ENCODE measurements around the gene NT5C1B.
A peak's percentile ranks its signal among the peaks of the same experiment; 100 is the strongest.

The NT5C1B gene

GRCh38 chr2:18525236-18525635 is 64.1 kb downstream of the NT5C1B start:
- DNase-seq (ENCODE audit: insufficient read length, low spot score) (no peak), FAIRE-seq (no peak)
- TF ChIP-seq POU2F2 (IDR thresholded peaks at IDR 0.05; ENCODE audit: low read depth, low read length) (no peak), PAX5 (IDR thresholded peaks at IDR 0.05; ENCODE audit: insufficient read depth, low read length, severe bottlenecking) (no peak), TAF1 (IDR thresholded peaks at IDR 0.05; ENCODE audit: low read depth, low read length) (no peak), POLR2A (IDR thresholded peaks at IDR 0.05; ENCODE audit: low read depth, low read length) (no peak), POLR2AphosphoS5 (IDR thresholded peaks at IDR 0.05; ENCODE audit: low read depth, low read length) (no peak), SPI1 (IDR thresholded peaks at IDR 0.05; ENCODE audit: low read depth, low read length) (no peak)

DNA sequence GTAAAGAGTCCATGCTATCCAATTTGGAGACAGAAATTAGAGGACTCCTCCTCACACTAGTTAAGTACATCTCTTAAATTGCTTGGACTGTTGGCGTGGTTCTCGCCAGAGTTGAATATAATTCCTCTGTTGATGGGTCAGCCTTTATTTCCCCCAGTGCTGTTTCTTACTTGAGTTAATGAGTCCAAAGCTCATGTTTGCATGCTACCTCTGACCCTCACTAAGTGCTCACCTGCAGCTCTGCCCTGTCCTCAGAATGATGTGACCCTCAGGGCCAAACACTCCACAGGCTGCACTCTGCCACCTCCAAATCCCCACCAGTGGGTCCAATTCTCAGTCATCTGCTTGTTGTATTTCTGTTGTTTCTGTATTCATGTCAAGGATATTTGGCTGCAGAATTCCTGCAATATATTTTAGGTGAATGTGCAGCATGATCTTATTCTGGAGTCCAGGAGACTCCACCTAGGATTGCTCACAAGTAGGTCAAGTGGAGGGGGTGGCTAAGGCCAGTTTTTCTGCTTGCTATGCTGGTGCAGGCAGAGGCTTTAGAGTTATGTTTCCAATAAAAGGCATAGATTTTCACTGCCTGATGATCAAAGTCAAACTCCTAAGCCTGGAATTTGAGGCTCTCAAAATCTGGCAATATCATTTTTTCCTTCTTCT is 66.8 kb downstream of the NT5C1B start:
- DNase-seq (ENCODE audit: insufficient read length, low spot score): no peak
- TF ChIP-seq POU2F2 (IDR thresholded peaks at IDR 0.05; ENCODE audit: low read depth, low read length) (no peak), POLR2AphosphoS5 (IDR thresholded peaks at IDR 0.05; ENCODE audit: low read depth, low read length) (no peak), POLR2A (IDR thresholded peaks at IDR 0.05; ENCODE audit: low read depth, low read length) (no peak), SPI1 (IDR thresholded peaks at IDR 0.05; ENCODE audit: low read depth, low read length) (no peak), PAX5 (IDR thresholded peaks at IDR 0.05; ENCODE audit: insufficient read depth, low read length, severe bottlenecking) (no peak), TAF1 (IDR thresholded peaks at IDR 0.05; ENCODE audit: low read depth, low read length) (no peak)
- no peak for FAIRE-seq

DNA sequence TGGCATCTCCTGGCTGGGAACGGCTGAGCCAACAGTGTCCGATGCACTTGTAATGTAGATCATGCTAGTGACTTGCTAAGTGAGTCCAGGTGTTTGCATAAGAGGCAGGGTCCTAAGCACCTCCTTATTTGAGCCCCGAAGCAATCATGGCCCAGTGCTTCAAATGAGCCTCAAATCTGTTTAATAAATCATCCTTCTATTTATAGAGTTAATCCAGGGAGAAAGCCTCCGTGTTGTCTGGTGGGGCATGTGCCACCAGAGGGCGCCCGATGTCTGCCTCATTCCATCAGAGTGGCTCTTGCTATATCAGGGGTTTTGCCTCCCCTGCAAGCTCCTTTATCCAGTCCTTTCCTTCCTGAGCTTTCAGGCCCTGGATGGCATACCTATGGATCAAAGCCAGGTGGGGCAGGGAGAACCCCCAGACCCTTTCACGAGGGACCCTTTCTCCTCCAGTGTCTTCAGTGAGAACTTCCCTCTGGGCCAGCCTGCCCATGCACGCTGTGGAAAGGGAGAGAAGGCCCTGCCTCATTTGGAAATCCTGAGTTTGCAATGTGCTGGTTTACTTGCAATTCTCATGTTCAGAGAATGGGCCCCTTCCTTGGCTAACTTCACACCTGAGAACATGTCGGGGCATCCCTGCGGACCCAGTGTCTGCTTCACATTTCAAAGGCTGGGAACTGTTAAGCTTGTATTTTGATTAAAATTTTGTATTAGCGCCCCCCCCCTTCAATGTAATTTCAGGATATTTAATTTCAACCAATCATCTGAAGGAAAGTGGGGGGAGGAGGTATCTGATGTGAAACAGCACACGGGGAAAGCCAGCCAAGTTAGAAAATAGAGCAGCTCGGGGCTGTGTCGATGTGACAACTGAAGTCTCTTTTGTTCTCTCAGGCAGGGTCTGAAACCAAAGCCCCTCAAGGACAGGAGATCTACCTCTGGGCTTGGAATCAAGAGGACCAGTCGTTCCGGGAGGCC is 68.6 kb downstream of the NT5C1B start:
- peak; percentile 50 for FAIRE-seq
- TF ChIP-seq PAX5 (IDR thresholded peaks at IDR 0.05; ENCODE audit: insufficient read depth, low read length, severe bottlenecking) (no peak), SPI1 (IDR thresholded peaks at IDR 0.05; ENCODE audit: low read depth, low read length) (no peak), TAF1 (IDR thresholded peaks at IDR 0.05; ENCODE audit: low read depth, low read length) (no peak), POLR2AphosphoS5 (IDR thresholded peaks at IDR 0.05; ENCODE audit: low read depth, low read length) (no peak), POLR2A (IDR thresholded peaks at IDR 0.05; ENCODE audit: low read depth, low read length) (no peak), POU2F2 (IDR thresholded peaks at IDR 0.05; ENCODE audit: low read depth, low read length) (no peak)
- peak; percentile 29 for DNase-seq (ENCODE audit: insufficient read length, low spot score)

DNA sequence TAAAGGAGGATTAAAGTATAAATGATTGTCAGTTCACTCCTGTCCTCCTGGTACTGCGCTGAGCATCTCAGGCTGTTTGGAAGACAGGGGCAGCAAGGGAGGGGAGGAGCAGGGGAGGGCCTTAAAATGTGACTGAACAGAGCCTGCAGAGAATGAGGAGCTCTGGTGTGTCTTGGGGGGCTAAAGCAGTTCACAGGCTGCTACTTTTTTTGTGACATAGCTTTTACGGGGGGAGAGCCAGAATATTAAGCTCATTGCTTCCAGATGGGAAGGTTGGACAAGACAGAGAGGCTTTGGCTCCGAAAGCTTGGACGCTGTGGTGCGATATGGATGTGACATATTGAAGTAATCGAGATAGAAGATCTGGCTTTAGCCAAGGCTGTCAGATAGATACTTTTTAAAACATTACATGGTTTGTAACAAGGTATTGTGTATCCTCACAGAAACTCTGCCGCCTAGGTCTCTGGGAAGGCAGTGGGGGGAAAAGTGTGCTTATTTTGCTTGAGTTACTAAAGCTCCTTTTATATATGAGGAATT is 69.4 kb downstream of the NT5C1B start:
- TF ChIP-seq PAX5 (IDR thresholded peaks at IDR 0.05; ENCODE audit: insufficient read depth, low read length, severe bottlenecking) (no peak), TAF1 (IDR thresholded peaks at IDR 0.05; ENCODE audit: low read depth, low read length) (no peak), SPI1 (IDR thresholded peaks at IDR 0.05; ENCODE audit: low read depth, low read length) (no peak)
- FAIRE-seq (no peak), DNase-seq (ENCODE audit: insufficient read length, low spot score) (no peak)

DNA sequence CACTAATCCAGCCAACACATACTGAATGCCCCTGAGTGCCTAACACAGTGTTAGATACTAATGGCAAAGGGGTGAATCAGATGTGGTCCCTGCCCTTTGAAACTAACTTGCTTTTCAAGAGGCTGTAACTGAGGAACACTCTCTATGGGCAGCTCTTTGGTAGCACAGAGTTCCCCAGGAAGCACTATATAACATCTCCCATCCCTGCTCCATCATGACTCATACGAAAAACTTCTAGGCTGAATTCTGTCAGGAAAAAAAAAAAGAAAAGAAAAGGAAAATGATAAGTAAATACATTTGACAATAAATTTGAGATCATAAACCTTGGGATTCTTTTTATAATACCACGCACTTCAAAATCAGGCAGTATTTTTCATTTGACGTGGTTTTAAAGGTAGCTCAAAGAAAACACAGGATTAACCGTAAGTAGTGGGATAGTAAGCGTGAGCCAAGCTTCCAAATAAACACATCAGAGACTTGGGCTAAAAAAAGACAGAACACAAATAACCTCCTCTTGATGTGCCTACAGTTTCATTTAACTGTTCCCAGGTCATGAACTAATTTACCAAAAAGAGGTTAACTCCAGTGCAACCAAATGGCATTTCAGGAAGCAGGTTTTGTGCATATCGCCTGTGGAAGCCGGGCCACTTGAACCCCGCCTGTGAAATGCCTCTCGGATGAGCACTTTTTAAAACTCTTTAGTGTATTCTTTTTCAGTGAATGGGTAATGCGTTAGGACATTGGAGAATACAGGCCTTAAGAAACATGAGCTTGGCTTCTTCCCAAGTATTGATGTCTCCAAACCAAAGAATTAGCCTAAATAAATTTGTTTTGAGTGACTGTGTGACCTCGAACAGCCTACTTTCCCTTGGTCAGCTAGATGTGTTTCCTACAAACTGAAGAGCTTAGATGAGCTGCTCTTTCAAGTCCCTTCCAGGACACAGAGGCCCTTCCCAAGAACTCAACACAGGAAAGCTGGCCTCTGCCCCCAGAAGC is 71.0 kb downstream of the NT5C1B start:
- TF ChIP-seq POLR2A (IDR thresholded peaks at IDR 0.05; ENCODE audit: low read depth, low read length): no peak
- no peak for TF ChIP-seq POLR2AphosphoS5 (IDR thresholded peaks at IDR 0.05; ENCODE audit: low read depth, low read length)
- TF ChIP-seq TAF1 (IDR thresholded peaks at IDR 0.05; ENCODE audit: low read depth, low read length): no peak
- TF ChIP-seq PAX5 (IDR thresholded peaks at IDR 0.05; ENCODE audit: insufficient read depth, low read length, severe bottlenecking): no peak
- no peak for TF ChIP-seq POU2F2 (IDR thresholded peaks at IDR 0.05; ENCODE audit: low read depth, low read length)
- no peak for TF ChIP-seq SPI1 (IDR thresholded peaks at IDR 0.05; ENCODE audit: low read depth, low read length)
- no peak for FAIRE-seq
- DNase-seq (ENCODE audit: insufficient read length, low spot score): no peak

DNA sequence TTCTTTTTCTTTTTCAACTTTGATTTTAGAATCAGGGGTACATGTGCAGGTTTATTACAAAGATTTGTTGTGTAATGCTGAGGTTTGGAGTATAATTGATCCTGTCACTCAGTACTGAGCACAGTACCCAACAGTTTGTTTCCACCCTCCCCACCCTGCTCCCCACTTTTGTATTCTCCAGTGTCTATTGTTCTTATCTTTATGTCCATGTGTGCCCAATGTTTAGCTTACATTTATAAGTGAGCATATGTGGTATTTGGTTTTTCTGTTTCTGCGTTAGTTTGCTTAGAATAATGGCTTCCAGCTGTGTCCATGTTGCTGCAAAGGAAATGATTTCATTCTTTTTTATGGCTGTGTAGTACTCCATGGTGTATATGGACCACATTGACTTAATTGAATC is 72.0 kb downstream of the NT5C1B start:
- FAIRE-seq (no peak), DNase-seq (ENCODE audit: insufficient read length, low spot score) (no peak)
- TF ChIP-seq PAX5 (IDR thresholded peaks at IDR 0.05; ENCODE audit: insufficient read depth, low read length, severe bottlenecking) (no peak), SPI1 (IDR thresholded peaks at IDR 0.05; ENCODE audit: low read depth, low read length) (no peak), POU2F2 (IDR thresholded peaks at IDR 0.05; ENCODE audit: low read depth, low read length) (no peak), POLR2AphosphoS5 (IDR thresholded peaks at IDR 0.05; ENCODE audit: low read depth, low read length) (no peak), TAF1 (IDR thresholded peaks at IDR 0.05; ENCODE audit: low read depth, low read length) (no peak), POLR2A (IDR thresholded peaks at IDR 0.05; ENCODE audit: low read depth, low read length) (no peak)

- FAIRE-seq: no peak
- TF ChIP-seq POLR2A (IDR thresholded peaks at IDR 0.05; ENCODE audit: low read depth, low read length): no peak
- no peak for TF ChIP-seq POU2F2 (IDR thresholded peaks at IDR 0.05; ENCODE audit: low read depth, low read length)
- no peak for TF ChIP-seq POLR2AphosphoS5 (IDR thresholded peaks at IDR 0.05; ENCODE audit: low read depth, low read length)
- TF ChIP-seq TAF1 (IDR thresholded peaks at IDR 0.05; ENCODE audit: low read depth, low read length): no peak
- no peak for TF ChIP-seq SPI1 (IDR thresholded peaks at IDR 0.05; ENCODE audit: low read depth, low read length)
- no peak for TF ChIP-seq PAX5 (IDR thresholded peaks at IDR 0.05; ENCODE audit: insufficient read depth, low read length, severe bottlenecking)
- no peak for DNase-seq (ENCODE audit: insufficient read length, low spot score)
Measured at GRCh38 chr2:18516112-18516511, 73.3 kb downstream of the NT5C1B start.
